A673 (cell line): ENCODE data around the gene MYRF. TPM values are rescaled to one million over a fixed set of nuclear protein-coding genes. Genes with fewer than 3 reads are reported as not detected.

Experiments used
- BruUV-seq: library from RNA; stranded (reverse); fragments of 400-500 nt; replicated peaks from 2 replicates; lab custom pipeline; 2021; lab: Mats Ljungman, UMichigan
- CTCF ChIA-PET: fragments of 300-600 bp; sonication (Branson Sonifier 250); formaldehyde crosslinking; loops from one replicate; lab custom pipeline; 2022; ENCODE audit warnings: antibody characterized with exemption; lab: Charles Lee
- POLR2A ChIA-PET: fragments of 300-600 bp; sonication (Branson Sonifier 250); formaldehyde crosslinking; loops from one replicate; lab custom pipeline; 2022; ENCODE audit warnings: antibody characterized with exemption; ENCODE audit not compliant: low non-redundant PET; lab: Charles Lee
- DNase-seq: peaks from one replicate; pipeline ENCODE4 v3.0.0-alpha.2; 2015; ENCODE audit warnings: low spot score
- H3K27ac ChIP-seq: fragments of 200-600 bp; sonication (generic); 2 replicates; pipeline ENCODE4 v1.5.1; 2016; ENCODE audit warnings: mixed run types, low read depth, mild to moderate bottlenecking, mixed read lengths, antibody characterized with exemption, low read length; ENCODE audit not compliant: poor library complexity, severe bottlenecking
- H3K27me3 ChIP-seq: fragments of 200-600 bp; sonication (generic); replicated peaks from 2 replicates; pipeline ENCODE4 v1.6.1; 2017; ENCODE audit warnings: mixed run types, low read depth, mild to moderate bottlenecking, mixed read lengths, antibody characterized with exemption, low read length; ENCODE audit not compliant: insufficient read depth, poor library complexity
- H3K36me3 ChIP-seq: fragments of 200-600 bp; sonication (generic); 2 replicates; pipeline ENCODE4 v1.6.1; 2016; ENCODE audit warnings: mixed run types, mild to moderate bottlenecking, mixed read lengths, antibody characterized with exemption, low read length; ENCODE audit not compliant: insufficient read depth, poor library complexity, severe bottlenecking
- H3K4me1 ChIP-seq: fragments of 200-600 bp; sonication (generic); 2 replicates; pipeline ENCODE4 v1.6.1; 2017; ENCODE audit warnings: mixed run types, mild to moderate bottlenecking, mixed read lengths, antibody characterized with exemption, low read length; ENCODE audit not compliant: insufficient read depth, poor library complexity, severe bottlenecking
- H3K4me3 ChIP-seq: fragments of 200-600 bp; sonication (generic); 2 replicates; pipeline ENCODE4 v1.5.1; 2016; ENCODE audit warnings: low read depth, mixed run types, mild to moderate bottlenecking, mixed read lengths, low read length; ENCODE audit not compliant: poor library complexity, severe bottlenecking
- H3K9me3 ChIP-seq: fragments of 200-600 bp; sonication (generic); 2 replicates; pipeline ENCODE4 v1.6.1; 2016; ENCODE audit warnings: mixed run types, low read depth, mild to moderate bottlenecking, mixed read lengths, antibody characterized with exemption, low read length; ENCODE audit not compliant: poor library complexity, severe bottlenecking
- CTCF ChIP-seq: fragments of 300-800, 200-600 bp; sonication (generic); conservative IDR thresholded peaks from 2 replicates; pipeline ENCODE4 v1.5.1; 2017; ENCODE audit warnings: low read depth, mild to moderate bottlenecking, antibody characterized with exemption, low read length, moderate library complexity, mixed read lengths
- EZH2 ChIP-seq: fragments of 200-600 bp; sonication (generic); IDR thresholded peaks from 2 replicates; pipeline ENCODE4 v1.6.1; 2017; ENCODE audit warnings: borderline replicate concordance, low read depth, mild to moderate bottlenecking, mixed read lengths, antibody characterized with exemption, low read length; ENCODE audit not compliant: poor library complexity, severe bottlenecking
- intact Hi-C: fragments of 100-400 bp; cut with micrococcal nuclease; formaldehyde crosslinking; loops from one replicate; pipeline ENCODE4 v1.10.0; 2022; ENCODE audit not compliant: unreplicated experiment
- total RNA-seq: library from RNA; stranded (reverse); gene quantifications from 2 replicates; pipeline ENCODE4 v1.2.3, GENCODE V29; 2021

MYRF gene
- total RNA-seq, 1 experiment from 2014 or later, result 11.2 TPM

DNA sequence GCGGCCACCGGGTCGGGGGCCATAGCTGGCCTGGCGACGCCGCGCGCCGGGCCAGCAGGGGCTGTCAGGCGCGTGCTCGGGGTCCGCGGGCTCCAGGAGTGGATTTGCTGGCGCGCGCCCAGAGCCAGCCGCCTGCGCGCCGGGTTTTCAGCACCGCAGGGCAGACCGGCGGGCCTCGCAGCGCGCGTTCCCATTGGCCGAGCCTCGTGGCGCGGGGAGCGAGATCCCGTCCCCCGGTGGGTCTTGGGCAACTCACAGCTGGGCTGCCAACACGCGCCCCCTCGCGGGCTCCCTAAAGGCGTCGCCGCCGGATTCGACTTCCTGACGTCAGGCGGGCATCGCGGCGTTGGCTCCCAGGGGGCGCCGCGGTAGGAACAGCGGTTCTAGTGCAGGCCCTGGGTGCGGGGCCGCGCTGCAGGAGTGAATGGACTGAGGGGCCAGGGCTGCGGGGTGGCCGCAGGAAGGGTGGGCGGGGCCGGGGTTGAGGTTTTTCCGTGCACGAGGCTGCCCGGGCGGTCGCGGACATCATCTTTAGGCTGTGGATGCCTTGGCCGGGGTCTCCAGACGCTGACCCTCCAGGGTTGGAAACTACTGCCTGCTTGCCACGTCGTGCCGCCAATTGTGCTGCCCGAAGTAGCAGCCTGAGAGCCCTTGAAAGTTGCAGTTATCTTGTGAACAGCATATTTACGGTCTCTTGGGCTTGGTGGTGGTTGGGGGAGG is 64.5 kb downstream of the MYRF start, which contains the start of gene FADS1:
Gene FADS1, minus strand, starts transcription at position 268 of the 720 bp plus-strand sequence. Its CDS starts 74 bp downstream, at position 194.
- TF ChIP-seq CTCF (peak; percentile 92), EZH2 (no peak)
- CTCF ChIA-PET, result interaction anchor here (0.6 to 1.4 kb wide), 3 partner anchors 20 to 119 kb away, joined by 4 to 7 read pairs (median 5); partner anchors contain the start of gene FEN1
- DNase-seq, result peak; percentile 100
- intact Hi-C loops, result no loop called here
- BruUV-seq, result no TSS peak
- Histone ChIP-seq H3K27ac (peak within 1 kb of the TSS; percentile 96), H3K4me3 (peak within 1 kb of the TSS; percentile 78), H3K27me3 (no peaks in the 10 kb centered on the region), H3K4me1 (peaks cover 36% of the 10 kb centered on the region), H3K36me3 (peaks cover 31% of the 10 kb centered on the region), H3K9me3 (no peaks in the 10 kb centered on the region)
- POLR2A ChIA-PET, result interaction anchor here (0.6 kb wide), 1 partner anchor 11 kb away, joined by 3 read pairs; no protein-coding TSS in a partner anchor

GRCh38 chr11:61817471-61818202 is 65.2 kb downstream of the MYRF start:
- DNase-seq, result no peak
- peak overlapping the region; percentile 96 for H3K27ac ChIP-seq
- peak overlapping the region; percentile 78 for H3K4me3 ChIP-seq
- CTCF ChIA-PET, result interaction anchor here (1.0 kb wide), 1 partner anchor 20 kb away, joined by 5 read pairs; no protein-coding TSS in a partner anchor
- H3K36me3 ChIP-seq, result peaks cover 23% of the 10 kb centered on the region
- H3K27me3 ChIP-seq, result no peaks in the 10 kb centered on the region
- H3K4me1 ChIP-seq, result peaks cover 35% of the 10 kb centered on the region
- BruUV-seq, result TSS peak; percentile 69
- intact Hi-C loops, result no loop called here
- POLR2A ChIA-PET, result interaction anchor here (0.6 kb wide), 1 partner anchor 10 kb away, joined by 3 read pairs; no protein-coding TSS in a partner anchor
- TF ChIP-seq EZH2, result no peak
- TF ChIP-seq CTCF, result no peak
- no peaks in the 10 kb centered on the region for H3K9me3 ChIP-seq

DNA sequence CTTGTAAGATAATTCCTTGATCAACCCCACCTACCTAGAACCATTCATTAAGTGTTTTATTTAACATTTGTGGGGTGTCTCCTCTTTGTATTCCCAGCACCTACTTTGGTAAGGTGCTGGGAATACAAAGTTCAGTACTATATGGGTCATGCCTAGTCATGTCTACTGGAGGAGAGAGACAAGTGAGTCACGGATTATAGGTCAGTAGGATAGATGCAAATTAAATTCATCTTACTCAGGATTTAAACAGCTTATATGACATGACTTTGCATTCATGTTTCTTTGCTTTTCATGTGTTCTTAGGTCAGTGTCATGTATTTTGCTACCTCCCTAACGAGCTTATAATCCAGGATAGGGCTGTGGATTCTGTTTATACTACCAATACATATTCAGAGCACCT is 67.7 kb downstream of the MYRF start:
- BruUV-seq, result no TSS peak
- no peak for DNase-seq

More for the DNA sequence above, 67.7 kb downstream of the MYRF start:
- H3K27me3 ChIP-seq, result no peaks in the 10 kb centered on the region
- CTCF ChIA-PET, result no interaction called here
- H3K36me3 ChIP-seq, result no peaks in the 10 kb centered on the region
- POLR2A ChIA-PET, result no interaction called here
- no peaks in the 10 kb centered on the region for H3K9me3 ChIP-seq
- peaks cover 17% of the 10 kb centered on the region for H3K4me1 ChIP-seq
- H3K27ac ChIP-seq, result no peak overlapping the region
- intact Hi-C loops, result no loop called here
- TF ChIP-seq CTCF (no peak), EZH2 (no peak)
- no peak overlapping the region for H3K4me3 ChIP-seq
